Upper lobe of left lung (tissue), 4 donors: ENCODE results near the gene SPRR4.

Experiments used
- EP300 ChIP-seq, 4 donors: sonication (generic); formaldehyde crosslinking; IDR thresholded peaks; one replicate each; pipeline ENCODE4 v1.5.1; 2017; ENCODE audit warnings: antibody characterized with exemption in 4 of 4, control low read depth in 2 of 4
- POLR2AphosphoS5 ChIP-seq, 2 donors: sonication (generic); formaldehyde crosslinking; IDR thresholded peaks; one replicate each; pipeline ENCODE4 v1.5.1; 2017; ENCODE audit warnings: antibody characterized with exemption in 2 of 2
- TF ChIP-seq, protein P1 (sequence below), 6 experiments: fragments of 450-650 bp in 4 of 6; fragments of 200-600 bp in 2 of 6; sonication (generic) in 2 of 6; IDR thresholded peaks; one replicate each; pipeline ENCODE4 v1.5.1; 2016 to 2019; ENCODE audit warnings: antibody characterized with exemption in 6 of 6

DNA sequence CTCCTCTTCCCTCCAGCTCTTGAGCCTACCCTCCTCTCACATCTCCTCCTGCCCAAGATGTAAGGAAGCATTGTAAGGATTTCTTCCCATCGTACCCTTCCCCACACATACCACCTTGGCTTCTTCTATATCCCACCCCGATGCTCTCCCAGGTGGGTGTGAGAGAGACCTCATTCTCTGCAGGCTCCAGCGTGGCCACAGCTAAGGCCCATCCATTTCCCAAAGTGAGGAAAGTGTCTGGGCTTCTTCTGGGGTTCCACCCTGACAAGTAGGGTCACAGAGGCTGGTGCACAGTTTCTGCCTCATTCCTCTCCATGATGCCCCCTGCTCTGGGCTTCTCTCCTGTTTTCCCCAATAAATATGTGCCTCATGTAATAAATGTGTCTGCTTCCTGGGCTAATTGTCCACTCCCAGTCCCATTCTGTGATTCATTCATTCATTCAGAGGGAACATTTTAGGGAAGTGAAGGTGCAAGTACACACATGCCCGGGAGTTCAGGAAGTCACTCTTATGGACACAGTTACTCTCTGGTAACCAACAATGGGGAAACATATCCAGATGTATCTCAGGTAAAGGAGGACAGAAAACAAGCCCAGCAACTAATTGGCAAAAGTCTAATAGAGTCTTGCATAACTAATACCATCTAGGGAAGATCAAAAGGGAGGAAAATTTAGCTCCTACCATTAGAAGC is 1.9 kb downstream of the SPRR4 start:
- TF ChIP-seq, protein P1, sequence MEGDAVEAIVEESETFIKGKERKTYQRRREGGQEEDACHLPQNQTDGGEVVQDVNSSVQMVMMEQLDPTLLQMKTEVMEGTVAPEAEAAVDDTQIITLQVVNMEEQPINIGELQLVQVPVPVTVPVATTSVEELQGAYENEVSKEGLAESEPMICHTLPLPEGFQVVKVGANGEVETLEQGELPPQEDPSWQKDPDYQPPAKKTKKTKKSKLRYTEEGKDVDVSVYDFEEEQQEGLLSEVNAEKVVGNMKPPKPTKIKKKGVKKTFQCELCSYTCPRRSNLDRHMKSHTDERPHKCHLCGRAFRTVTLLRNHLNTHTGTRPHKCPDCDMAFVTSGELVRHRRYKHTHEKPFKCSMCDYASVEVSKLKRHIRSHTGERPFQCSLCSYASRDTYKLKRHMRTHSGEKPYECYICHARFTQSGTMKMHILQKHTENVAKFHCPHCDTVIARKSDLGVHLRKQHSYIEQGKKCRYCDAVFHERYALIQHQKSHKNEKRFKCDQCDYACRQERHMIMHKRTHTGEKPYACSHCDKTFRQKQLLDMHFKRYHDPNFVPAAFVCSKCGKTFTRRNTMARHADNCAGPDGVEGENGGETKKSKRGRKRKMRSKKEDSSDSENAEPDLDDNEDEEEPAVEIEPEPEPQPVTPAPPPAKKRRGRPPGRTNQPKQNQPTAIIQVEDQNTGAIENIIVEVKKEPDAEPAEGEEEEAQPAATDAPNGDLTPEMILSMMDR (IDR thresholded peaks at IDR 0.05) = no peak
- TF ChIP-seq POLR2AphosphoS5 (IDR thresholded peaks at IDR 0.05) (no peak), EP300 (IDR thresholded peaks at IDR 0.05) (no peak)
